Neural cell (in vitro differentiated cells): ENCODE measurements around the gene NEDD4L. TPM values are rescaled to one million over a fixed set of nuclear protein-coding genes. Genes with fewer than 3 reads are reported as not detected.

ENCODE experiments used
- H2AFZ ChIP-seq: fragments of 200-600, 300-800 bp; sonication (generic), shearing (Covaris generic); 2 replicates; pipeline ENCODE4 v1.6.0; 2014; ENCODE audit warnings: low read depth, mild to moderate bottlenecking, antibody characterized with exemption, low read length, moderate library complexity
- H3F3A ChIP-seq: fragments of 200-600 bp; shearing (Covaris generic); 2 replicates; pipeline ENCODE4 v1.6.1; 2016; ENCODE audit warnings: mild to moderate bottlenecking, moderate library complexity, mixed read lengths, antibody characterized with exemption, low read length; ENCODE audit not compliant: insufficient read depth, poor library complexity, severe bottlenecking
- H3K27ac ChIP-seq: fragments of 200-600, 300-800 bp; sonication (generic), shearing (Covaris generic); 2 replicates; pipeline ENCODE4 v1.5.1; 2014; ENCODE audit warnings: mild to moderate bottlenecking, low read length, moderate library complexity
- H3K27me3 ChIP-seq: fragments of 300-800, 200-600 bp; sonication (generic), shearing (Covaris generic); 2 replicates; pipeline ENCODE4 v1.6.0; 2014; ENCODE audit warnings: mild to moderate bottlenecking, low read depth, low read length, moderate library complexity; ENCODE audit not compliant: insufficient read depth
- H3K36me3 ChIP-seq: fragments of 300-800, 200-600 bp; sonication (generic), shearing (Covaris generic); 2 replicates; pipeline ENCODE4 v1.5.1; 2014; ENCODE audit warnings: mild to moderate bottlenecking, antibody characterized with exemption, low read length, moderate library complexity; ENCODE audit not compliant: insufficient read depth
- H3K4me2 ChIP-seq: fragments of 300-800, 200-600 bp; sonication (generic), shearing (Covaris generic); 2 replicates; pipeline ENCODE4 v1.6.0; 2014; ENCODE audit warnings: mild to moderate bottlenecking, low read length
- H3K4me3 ChIP-seq: fragments of 300-800, 200-600 bp; sonication (generic), shearing (Covaris generic); 2 replicates; pipeline ENCODE4 v1.5.1; 2014; ENCODE audit warnings: mild to moderate bottlenecking, low read length, moderate library complexity
- H3K79me2 ChIP-seq: fragments of 200-600 bp; shearing (Covaris generic); replicated peaks from 2 replicates; pipeline ENCODE4 v1.6.0; 2014; ENCODE audit warnings: mild to moderate bottlenecking, low read length, moderate library complexity; ENCODE audit not compliant: insufficient read depth
- H3K9ac ChIP-seq: fragments of 300-800, 200-600 bp; sonication (generic), shearing (Covaris generic); 2 replicates; pipeline ENCODE4 v1.6.1; 2016; ENCODE audit warnings: mild to moderate bottlenecking, low read length, mixed read lengths
- H3K9me2 ChIP-seq: fragments of 200-600 bp; shearing (Covaris generic); 2 replicates; pipeline ENCODE4 v1.6.1; 2016; ENCODE audit warnings: mild to moderate bottlenecking, low read length, mixed read lengths; ENCODE audit not compliant: insufficient read depth
- H3K9me3 ChIP-seq: fragments of 200-600, 300-800 bp; sonication (generic), shearing (Covaris generic); 2 replicates; pipeline ENCODE4 v1.6.1; 2016; ENCODE audit warnings: mild to moderate bottlenecking, mixed run types, low read length, moderate library complexity, mixed read lengths
- H4K20me1 ChIP-seq: fragments of 200-600 bp; shearing (Covaris generic); 2 replicates; pipeline ENCODE4 v1.6.1; 2016; ENCODE audit warnings: mild to moderate bottlenecking, mixed run types; ENCODE audit not compliant: insufficient read depth
- EP300 ChIP-seq: fragments of 450-650 bp; conservative IDR thresholded peaks from 2 replicates; pipeline ENCODE4 v1.6.1; 2014; ENCODE audit warnings: antibody characterized with exemption, mild to moderate bottlenecking, moderate library complexity; ENCODE audit not compliant: poor library complexity, severe bottlenecking
- EZH2 ChIP-seq: fragments of 200-600, 300-800 bp; shearing (Covaris generic), sonication (generic); IDR thresholded peaks from 2 replicates; pipeline ENCODE4 v1.6.1; 2014; ENCODE audit warnings: antibody characterized with exemption, low read length, borderline replicate concordance, mild to moderate bottlenecking; ENCODE audit not compliant: insufficient read depth, poor library complexity, severe bottlenecking
- MXI1 ChIP-seq: fragments of 450-650 bp; conservative IDR thresholded peaks from 2 replicates; pipeline ENCODE4 v1.6.1; 2014; ENCODE audit warnings: antibody characterized with exemption, mild to moderate bottlenecking; ENCODE audit not compliant: poor library complexity, severe bottlenecking
- POLR2AphosphoS5 ChIP-seq: IDR thresholded peaks from 2 replicates; pipeline ENCODE4 v1.6.1; 2012
- RAD21 ChIP-seq: fragments of 450-650 bp; conservative IDR thresholded peaks from 2 replicates; pipeline ENCODE4 v1.6.1; 2014; ENCODE audit warnings: antibody characterized with exemption, mild to moderate bottlenecking, moderate library complexity
- SMC3 ChIP-seq: fragments of 450-650 bp; conservative IDR thresholded peaks from 2 replicates; pipeline ENCODE4 v1.6.1; 2014; ENCODE audit warnings: antibody characterized with exemption, mild to moderate bottlenecking, moderate library complexity; ENCODE audit not compliant: poor library complexity
- TAF1 ChIP-seq: IDR thresholded peaks from 2 replicates; pipeline ENCODE4 v1.6.1; 2012; ENCODE audit warnings: low read depth
- polyA plus RNA-seq: library from polyadenylated mRNA; depleted of rRNA; stranded (reverse); fragments of >200 nt; gene quantifications from 2 replicates; pipeline ENCODE4 v1.2.3, GENCODE V29; 2014
- TF ChIP-seq, protein P1 (sequence below): IDR thresholded peaks from 2 replicates; pipeline ENCODE4 v1.6.1; 2012; ENCODE audit warnings: borderline replicate concordance
- TF ChIP-seq, protein P2 (sequence below): fragments of 450-650 bp; IDR thresholded peaks from 2 replicates; pipeline ENCODE4 v1.5.1; 2014; ENCODE audit warnings: antibody characterized with exemption, mild to moderate bottlenecking, moderate library complexity; ENCODE audit not compliant: poor library complexity, severe bottlenecking

The NEDD4L gene
- polyA plus RNA-seq, 1 donor from 2014 or later = 97.9 TPM

- Histone ChIP-seq H3K36me3 (no peaks in the 10 kb centered on the region), H2AFZ (no peak overlapping the region), H3K4me2 (no peak overlapping the region), H3K9me3 (no peaks in the 10 kb centered on the region), H3K27me3 (no peaks in the 10 kb centered on the region), H3F3A (no peaks in the 10 kb centered on the region), H3K9ac (no peak overlapping the region), H3K79me2 (peaks cover 9% of the 10 kb centered on the region), H3K9me2 (no peaks in the 10 kb centered on the region), H4K20me1 (peaks cover 12% of the 10 kb centered on the region), H3K4me3 (no peak overlapping the region), H3K27ac (no peak overlapping the region)
- TF ChIP-seq MXI1 (no peak), SMC3 (no peak), POLR2AphosphoS5 (peak; percentile 41), RAD21 (no peak)
- TF ChIP-seq, protein P1, sequence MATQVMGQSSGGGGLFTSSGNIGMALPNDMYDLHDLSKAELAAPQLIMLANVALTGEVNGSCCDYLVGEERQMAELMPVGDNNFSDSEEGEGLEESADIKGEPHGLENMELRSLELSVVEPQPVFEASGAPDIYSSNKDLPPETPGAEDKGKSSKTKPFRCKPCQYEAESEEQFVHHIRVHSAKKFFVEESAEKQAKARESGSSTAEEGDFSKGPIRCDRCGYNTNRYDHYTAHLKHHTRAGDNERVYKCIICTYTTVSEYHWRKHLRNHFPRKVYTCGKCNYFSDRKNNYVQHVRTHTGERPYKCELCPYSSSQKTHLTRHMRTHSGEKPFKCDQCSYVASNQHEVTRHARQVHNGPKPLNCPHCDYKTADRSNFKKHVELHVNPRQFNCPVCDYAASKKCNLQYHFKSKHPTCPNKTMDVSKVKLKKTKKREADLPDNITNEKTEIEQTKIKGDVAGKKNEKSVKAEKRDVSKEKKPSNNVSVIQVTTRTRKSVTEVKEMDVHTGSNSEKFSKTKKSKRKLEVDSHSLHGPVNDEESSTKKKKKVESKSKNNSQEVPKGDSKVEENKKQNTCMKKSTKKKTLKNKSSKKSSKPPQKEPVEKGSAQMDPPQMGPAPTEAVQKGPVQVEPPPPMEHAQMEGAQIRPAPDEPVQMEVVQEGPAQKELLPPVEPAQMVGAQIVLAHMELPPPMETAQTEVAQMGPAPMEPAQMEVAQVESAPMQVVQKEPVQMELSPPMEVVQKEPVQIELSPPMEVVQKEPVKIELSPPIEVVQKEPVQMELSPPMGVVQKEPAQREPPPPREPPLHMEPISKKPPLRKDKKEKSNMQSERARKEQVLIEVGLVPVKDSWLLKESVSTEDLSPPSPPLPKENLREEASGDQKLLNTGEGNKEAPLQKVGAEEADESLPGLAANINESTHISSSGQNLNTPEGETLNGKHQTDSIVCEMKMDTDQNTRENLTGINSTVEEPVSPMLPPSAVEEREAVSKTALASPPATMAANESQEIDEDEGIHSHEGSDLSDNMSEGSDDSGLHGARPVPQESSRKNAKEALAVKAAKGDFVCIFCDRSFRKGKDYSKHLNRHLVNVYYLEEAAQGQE = no peak
These were observed 254.5 kb downstream of the NEDD4L start for GRCh38 chr18:58298251-58299134.

GRCh38 chr18:58299135-58299473 lies 255.1 kb downstream of the NEDD4L start:
- Histone ChIP-seq H3K9ac (no peak overlapping the region), H3K36me3 (no peaks in the 10 kb centered on the region), H3K27me3 (no peaks in the 10 kb centered on the region), H3K4me3 (no peak overlapping the region), H3F3A (no peaks in the 10 kb centered on the region), H3K27ac (no peak overlapping the region), H3K4me2 (no peak overlapping the region), H3K9me3 (no peaks in the 10 kb centered on the region), H4K20me1 (peaks cover 12% of the 10 kb centered on the region), H2AFZ (no peak overlapping the region), H3K9me2 (no peaks in the 10 kb centered on the region), H3K79me2 (peaks cover 9% of the 10 kb centered on the region)
- TF ChIP-seq MXI1 = no peak
- TF ChIP-seq RAD21 = no peak
- no peak for TF ChIP-seq TAF1
- TF ChIP-seq, protein P2, sequence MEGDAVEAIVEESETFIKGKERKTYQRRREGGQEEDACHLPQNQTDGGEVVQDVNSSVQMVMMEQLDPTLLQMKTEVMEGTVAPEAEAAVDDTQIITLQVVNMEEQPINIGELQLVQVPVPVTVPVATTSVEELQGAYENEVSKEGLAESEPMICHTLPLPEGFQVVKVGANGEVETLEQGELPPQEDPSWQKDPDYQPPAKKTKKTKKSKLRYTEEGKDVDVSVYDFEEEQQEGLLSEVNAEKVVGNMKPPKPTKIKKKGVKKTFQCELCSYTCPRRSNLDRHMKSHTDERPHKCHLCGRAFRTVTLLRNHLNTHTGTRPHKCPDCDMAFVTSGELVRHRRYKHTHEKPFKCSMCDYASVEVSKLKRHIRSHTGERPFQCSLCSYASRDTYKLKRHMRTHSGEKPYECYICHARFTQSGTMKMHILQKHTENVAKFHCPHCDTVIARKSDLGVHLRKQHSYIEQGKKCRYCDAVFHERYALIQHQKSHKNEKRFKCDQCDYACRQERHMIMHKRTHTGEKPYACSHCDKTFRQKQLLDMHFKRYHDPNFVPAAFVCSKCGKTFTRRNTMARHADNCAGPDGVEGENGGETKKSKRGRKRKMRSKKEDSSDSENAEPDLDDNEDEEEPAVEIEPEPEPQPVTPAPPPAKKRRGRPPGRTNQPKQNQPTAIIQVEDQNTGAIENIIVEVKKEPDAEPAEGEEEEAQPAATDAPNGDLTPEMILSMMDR = no peak
- no peak for TF ChIP-seq EZH2
- TF ChIP-seq SMC3 = no peak
- no peak for TF ChIP-seq EP300
